Measurements from ENCODE around the gene SEMA4B.

DNA sequence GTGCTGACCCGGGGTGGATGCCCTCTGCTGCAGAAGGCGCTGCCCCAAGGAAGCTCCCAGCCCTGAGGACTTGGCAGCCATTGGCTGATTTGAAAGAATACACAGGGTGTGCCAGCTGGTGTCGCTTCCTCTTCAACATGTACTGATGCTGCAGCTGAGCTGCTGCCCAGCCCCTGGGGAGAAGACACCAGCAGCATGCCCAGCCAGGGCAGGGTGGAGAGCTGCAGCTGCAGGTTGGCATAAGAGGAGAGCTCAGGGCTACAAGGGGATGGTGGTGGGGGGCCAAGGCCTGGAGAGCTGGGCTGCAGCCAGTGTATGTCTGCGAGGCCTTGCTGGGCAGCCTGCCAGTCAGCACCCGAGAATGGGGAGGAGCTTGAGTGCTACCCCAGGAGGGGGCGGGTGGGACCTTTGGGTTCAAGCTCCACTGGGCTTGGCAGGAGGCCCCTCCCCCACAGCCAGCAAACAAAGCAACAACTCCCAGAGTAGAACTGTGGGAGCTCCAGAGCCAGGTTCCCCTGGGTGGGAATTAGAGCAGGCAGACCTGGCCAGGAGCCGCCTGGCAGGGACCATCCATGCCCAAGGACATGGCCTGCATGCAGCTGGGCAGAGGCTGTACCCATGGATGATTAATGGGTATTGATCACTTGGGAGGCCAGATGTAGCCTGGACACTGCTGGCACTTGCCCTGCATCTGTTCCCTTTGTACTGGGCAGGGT is 9.2 kb upstream of the SEMA4B start:
- TF ChIP-seq, protein P1, sequence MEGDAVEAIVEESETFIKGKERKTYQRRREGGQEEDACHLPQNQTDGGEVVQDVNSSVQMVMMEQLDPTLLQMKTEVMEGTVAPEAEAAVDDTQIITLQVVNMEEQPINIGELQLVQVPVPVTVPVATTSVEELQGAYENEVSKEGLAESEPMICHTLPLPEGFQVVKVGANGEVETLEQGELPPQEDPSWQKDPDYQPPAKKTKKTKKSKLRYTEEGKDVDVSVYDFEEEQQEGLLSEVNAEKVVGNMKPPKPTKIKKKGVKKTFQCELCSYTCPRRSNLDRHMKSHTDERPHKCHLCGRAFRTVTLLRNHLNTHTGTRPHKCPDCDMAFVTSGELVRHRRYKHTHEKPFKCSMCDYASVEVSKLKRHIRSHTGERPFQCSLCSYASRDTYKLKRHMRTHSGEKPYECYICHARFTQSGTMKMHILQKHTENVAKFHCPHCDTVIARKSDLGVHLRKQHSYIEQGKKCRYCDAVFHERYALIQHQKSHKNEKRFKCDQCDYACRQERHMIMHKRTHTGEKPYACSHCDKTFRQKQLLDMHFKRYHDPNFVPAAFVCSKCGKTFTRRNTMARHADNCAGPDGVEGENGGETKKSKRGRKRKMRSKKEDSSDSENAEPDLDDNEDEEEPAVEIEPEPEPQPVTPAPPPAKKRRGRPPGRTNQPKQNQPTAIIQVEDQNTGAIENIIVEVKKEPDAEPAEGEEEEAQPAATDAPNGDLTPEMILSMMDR (optimal IDR thresholded peaks at IDR 0.05 in 1 of 3, IDR thresholded peaks at IDR 0.05 in 1 of 3, conservative IDR thresholded peaks at IDR 0.05 in 1 of 3; ENCODE audit: extremely low read depth in 1 of 3, insufficient read depth in 2 of 3, low read length in 3 of 3) = peak in 1 of 3 experiments; percentile 28
- no peak for TF ChIP-seq EZH2 (IDR thresholded peaks at IDR 0.05; ENCODE audit: low read length)

Measured in keratinocyte (primary cell).